HepG2 (cell line): ENCODE measurements around the gene CCNT2. TPM values are rescaled to one million over a fixed set of nuclear protein-coding genes. Genes with fewer than 3 reads are reported as not detected.

Source experiments
- ATAC-seq: fragments of 200-7000 bp; cut with Tn5 transposase; 3 replicates; pipeline ENCODE4 v1.9.1; 2020; ENCODE audit warnings: mild to moderate bottlenecking, moderate library complexity
- BruUV-seq: library from RNA; stranded (reverse); fragments of 400-500 nt; replicated peaks from 2 replicates; lab custom pipeline; 2021; lab: Mats Ljungman, UMichigan
- CTCF ChIA-PET: fragments of 300-600 bp; formaldehyde crosslinking; extraction: SDS; loops from one replicate; lab custom pipeline; 2021; ENCODE audit warnings: low total read pairs, inconsistent platforms, low intra/inter-chr PET ratio; lab: Yijun Ruan, JAX
- POLR2A ChIA-PET: fragments of 350-600 bp; sonication (Branson Sonifier 250); formaldehyde crosslinking; loops from one replicate; lab custom pipeline; 2020; ENCODE audit warnings: antibody characterized with exemption, inconsistent platforms; lab: Yijun Ruan, JAX
- DNase-seq: peaks from one replicate; pipeline ENCODE4 v3.0.0-alpha.2; 2015; ENCODE audit warnings: low spot score
- FAIRE-seq: peaks from 3 replicates; lab custom pipeline; 2011; peaks lifted over from hg19 to GRCh38; lab: Jason Lieb, UNC
- H2AFZ ChIP-seq: one replicate; pipeline ENCODE4 v1.6.1; 2011; ENCODE audit warnings: low read length, inconsistent platforms
- H3K27ac ChIP-seq: fragments of 300-600 bp; 3 replicates; pipeline ENCODE4 v1.8.0; 2011; ENCODE audit warnings: mixed run types, mild to moderate bottlenecking, mixed read lengths, low read length, inconsistent platforms; ENCODE audit not compliant: insufficient read depth; ENCODE audit errors: extremely low read length
- H3K27me3 ChIP-seq, 2 experiments: fragments of 200-600 bp in 1 of 2; 2 replicates in 1 of 2; 3 replicates in 1 of 2; pipeline versions ENCODE4 v1.6.0 to v1.8.0; 2011; ENCODE audit warnings: low read length in 2 of 2, mild to moderate bottlenecking in 2 of 2, moderate library complexity in 2 of 2, inconsistent platforms in 1 of 2; ENCODE audit not compliant: insufficient read depth in 2 of 2, control insufficient read depth in 1 of 2
- H3K36me3 ChIP-seq, 2 experiments: fragments of 200-600 bp in 1 of 2; replicated peaks in 1 of 2; 2 replicates in 1 of 2; 3 replicates in 1 of 2; pipeline versions ENCODE4 v1.5.1 to v1.8.0; 2011; ENCODE audit warnings: low read length in 2 of 2, inconsistent platforms in 1 of 2; ENCODE audit not compliant: insufficient read depth in 2 of 2, control insufficient read depth in 1 of 2
- H3K4me1 ChIP-seq: 2 replicates; pipeline ENCODE4 v1.5.1; 2012; ENCODE audit warnings: low read length, inconsistent platforms; ENCODE audit not compliant: insufficient read depth
- H3K4me2 ChIP-seq: 2 replicates; pipeline ENCODE4 v1.6.0; 2011; ENCODE audit warnings: low read depth, low read length, inconsistent platforms
- H3K4me3 ChIP-seq, 3 experiments: fragments of 200-600 bp in 1 of 3; sonication (generic), shearing (Covaris generic) in 1 of 3; replicated peaks in 1 of 3; 2 replicates each; pipeline ENCODE4 v1.5.1; 2011 to 2016; ENCODE audit warnings: low read length in 3 of 3, inconsistent platforms in 2 of 3, low read depth in 2 of 3, mild to moderate bottlenecking in 2 of 3, control low read depth in 1 of 3, mixed read lengths in 1 of 3; ENCODE audit not compliant: insufficient read depth in 1 of 3
- H3K79me2 ChIP-seq: one replicate; pipeline ENCODE4 v1.6.1; 2011; ENCODE audit warnings: low read length, inconsistent platforms; ENCODE audit not compliant: insufficient read depth
- H3K9ac ChIP-seq: 2 replicates; pipeline ENCODE4 v1.6.0; 2011; ENCODE audit warnings: mild to moderate bottlenecking, low read depth, low read length, inconsistent platforms; ENCODE audit not compliant: insufficient read depth
- H3K9me3 ChIP-seq: 2 replicates; pipeline ENCODE4 v1.5.1; 2012; ENCODE audit warnings: mild to moderate bottlenecking, low read length
- H4K20me1 ChIP-seq: 2 replicates; pipeline ENCODE4 v1.6.0; 2011; ENCODE audit warnings: inconsistent platforms, mild to moderate bottlenecking, low read length, moderate library complexity; ENCODE audit not compliant: insufficient read depth
- CSRNP2 ChIP-seq: sonication (generic); formaldehyde crosslinking; conservative IDR thresholded peaks from 2 replicates; pipeline ENCODE4 v1.8.0; 2022; ENCODE audit warnings: low read depth, missing genetic modification reagents
- KDM1A ChIP-seq: IDR thresholded peaks from 2 replicates; pipeline ENCODE4 v1.6.1; 2016; ENCODE audit warnings: missing compliant biosample characterization
- MAF1 ChIP-seq: sonication (generic); formaldehyde crosslinking; IDR thresholded peaks from 2 replicates; pipeline ENCODE4 v1.5.0; 2020; ENCODE audit warnings: missing genetic modification reagents, borderline replicate concordance
- PLRG1 ChIP-seq: fragments of 450-650 bp; conservative IDR thresholded peaks from 2 replicates; pipeline ENCODE4 v1.6.1; 2016
- SMARCC2 ChIP-seq: fragments of 450-650 bp; IDR thresholded peaks from 2 replicates; pipeline ENCODE4 v1.6.1; 2017; ENCODE audit warnings: antibody characterized with exemption, mild to moderate bottlenecking
- THAP11 ChIP-seq: IDR thresholded peaks from 2 replicates; pipeline ENCODE4 v1.6.1; 2016; ENCODE audit warnings: missing biosample characterization, missing genetic modification reagents
- TRIM22 ChIP-seq: fragments of 450-650 bp; IDR thresholded peaks from 2 replicates; pipeline ENCODE4 v1.6.1; 2017
- ZHX1 ChIP-seq: sonication (generic); formaldehyde crosslinking; IDR thresholded peaks from 2 replicates; pipeline ENCODE4 v1.8.1; 2022; ENCODE audit warnings: low read depth, mild to moderate bottlenecking, missing genetic modification reagents
- ZNF430 ChIP-seq: sonication (generic); formaldehyde crosslinking; IDR thresholded peaks from 2 replicates; pipeline ENCODE4 v1.9.0; 2021; ENCODE audit warnings: mild to moderate bottlenecking, missing genetic modification reagents
- ZNF432 ChIP-seq: sonication (generic); formaldehyde crosslinking; IDR thresholded peaks from 2 replicates; pipeline ENCODE4 v1.5.0; 2020; ENCODE audit warnings: missing genetic modification reagents, mild to moderate bottlenecking, borderline replicate concordance
- ZNF550 ChIP-seq: sonication (generic); formaldehyde crosslinking; IDR thresholded peaks from 2 replicates; pipeline ENCODE4 v1.4.0; 2020; ENCODE audit warnings: mild to moderate bottlenecking, missing genetic modification reagents, borderline replicate concordance
- ZNF607 ChIP-seq: sonication (generic); formaldehyde crosslinking; IDR thresholded peaks from 2 replicates; pipeline ENCODE4 v1.5.1; 2020; ENCODE audit warnings: missing genetic modification reagents, mild to moderate bottlenecking, borderline replicate concordance
- WGBS: methylation state at CpG from one replicate; pipeline ENCODE4 v1.1.6; 2017; ENCODE audit warnings: low lambda C conversion rate; 5-methylcytosine and 5-hydroxymethylcytosine counted together
- in situ Hi-C: cut with HindIII; loops from 2 replicates; pipeline ENCODE4 v1.10.0; 2017; ENCODE audit warnings: low pct_unique_long_range_greater_than_20kb; ENCODE audit not compliant: extremely low pct_ligation_motif_present
- intact Hi-C: fragments of 100-400 bp; cut with micrococcal nuclease; formaldehyde crosslinking; loops from one replicate; pipeline ENCODE4 v1.10.0; 2022; ENCODE audit not compliant: unreplicated experiment
- polyA plus RNA-seq, 8 experiments: library from polyadenylated mRNA; depleted of rRNA in 3 of 8; stranded (reverse) in 7 of 8; unstranded in 1 of 8; fragments of >200 nt; fragmentation: Illumina TruSeq in 4 of 8; extraction: Trizol in 4 of 8; gene quantifications; 2 replicates each; pipeline versions ENCODE4 v1.2.1 to v1.2.3, GENCODE V29; 2011 to 2016; ENCODE audit warnings: low read depth in 4 of 8, missing spikeins in 1 of 8, mixed read lengths in 1 of 8; ENCODE audit not compliant: insufficient read depth in 1 of 8
- total RNA-seq, 5 experiments: library from RNA; depleted of rRNA; stranded (reverse); fragments of >200 nt; fragmentation: Illumina TruSeq; extraction: Trizol; gene quantifications; 2 replicates each; pipeline ENCODE4 v1.2.3, GENCODE V29; 2016; ENCODE audit warnings: low read depth in 1 of 5

The CCNT2 gene
- total and polyA plus RNA-seq, 2 of the 13 experiments (the other 11 are each of a cell fraction or from before 2014, with no cell fraction given) = 22.1 to 34.4 TPM

GRCh38 chr2:134999521-134999920, 80.9 kb downstream of the CCNT2 start:
- FAIRE-seq (no peak), DNase-seq (no peak), ATAC-seq (no peak)
- no peak overlapping the region for H3K9ac ChIP-seq
- H3K79me2 ChIP-seq = no peaks in the 10 kb centered on the region
- H3K27ac ChIP-seq = no peak overlapping the region
- H3K4me2 ChIP-seq = no peak overlapping the region
- no peak overlapping the region for H2AFZ ChIP-seq
- H3K9me3 ChIP-seq = no peaks in the 10 kb centered on the region
- no TSS peak for BruUV-seq
- peaks cover 3% of the 10 kb centered on the region for H3K4me1 ChIP-seq
- TF ChIP-seq TRIM22 = no peak
- no peak for TF ChIP-seq ZHX1 (CRISPR knock-in tag)
- no peak for TF ChIP-seq ZNF432 (CRISPR knock-in tag)
- TF ChIP-seq ZNF550 = no peak
- TF ChIP-seq ZNF607 (CRISPR knock-in tag) = no peak
- no peak for TF ChIP-seq KDM1A (CRISPR knock-in tag)
- no peak for TF ChIP-seq SMARCC2
- TF ChIP-seq ZNF430 = no peak
- TF ChIP-seq PLRG1 = no peak
- TF ChIP-seq CSRNP2 = no peak
- no peak for TF ChIP-seq MAF1 (CRISPR knock-in tag)
- TF ChIP-seq THAP11 (CRISPR knock-in tag) = no peak
- CTCF ChIA-PET = no interaction called here
- POLR2A ChIA-PET = no interaction called here
- intact Hi-C loops = no loop called here
- H3K4me3 ChIP-seq = no peak overlapping the region
- 0 out of 5 replicates have a peak, but pooled peaks cover 0 to 1% of the 10 kb centered on the region in 2 experiments for H3K27me3 ChIP-seq
- no peaks in the 10 kb centered on the region for H3K36me3 ChIP-seq
- WGBS = 33% methylated on average over 2 of the region's 2 CpGs
- in situ Hi-C loops = loop anchor here (10.0 kb wide), 1 partner anchor 795 kb away; no protein-coding TSS in a partner anchor
- no peaks in the 10 kb centered on the region for H4K20me1 ChIP-seq
